GM23338 (cell line): ENCODE data around the gene ATP5PD. TPM values are rescaled to one million over a fixed set of nuclear protein-coding genes. Genes with fewer than 3 reads are reported as not detected.

Source experiments
- ATAC-seq: fragments of 200-7000 bp; cut with Tn5 transposase; 3 replicates; pipeline ENCODE4 v1.9.1; 2020
- DNase-seq: peaks from one replicate; pipeline ENCODE4 v3.0.0-alpha.2; 2015; ENCODE audit warnings: low spot score
- H2AFZ ChIP-seq: fragments of 200-600 bp; sonication (generic); 2 replicates; pipeline ENCODE4 v1.8.0; 2016; ENCODE audit warnings: antibody characterized with exemption, mild to moderate bottlenecking, moderate library complexity
- H3F3A ChIP-seq: fragments of 200-600 bp; sonication (generic); replicated peaks from 2 replicates; pipeline ENCODE4 v1.8.0; 2017; ENCODE audit warnings: antibody characterized with exemption, mixed run types, low read depth
- H3K27ac ChIP-seq: fragments of 200-600 bp; sonication (generic); 2 replicates; pipeline ENCODE4 v1.6.1; 2016; ENCODE audit warnings: low read depth
- H3K27me3 ChIP-seq: fragments of 200-600 bp; sonication (generic); 2 replicates; pipeline ENCODE4 v1.8.0; 2016; ENCODE audit warnings: mild to moderate bottlenecking, mixed run types, moderate library complexity; ENCODE audit not compliant: insufficient read depth
- H3K36me3 ChIP-seq: fragments of 200-600 bp; sonication (generic); 2 replicates; pipeline ENCODE4 v1.8.0; 2016; ENCODE audit warnings: mild to moderate bottlenecking; ENCODE audit not compliant: insufficient read depth
- H3K4me1 ChIP-seq: fragments of 200-600 bp; sonication (generic); 2 replicates; pipeline ENCODE4 v1.8.0; 2016; ENCODE audit warnings: mild to moderate bottlenecking, moderate library complexity; ENCODE audit not compliant: insufficient read depth
- H3K4me2 ChIP-seq: fragments of 200-600 bp; sonication (generic); 2 replicates; pipeline ENCODE4 v1.7.1; 2017; ENCODE audit warnings: mixed run types
- H3K4me3 ChIP-seq: fragments of 200-600 bp; sonication (generic); 2 replicates; pipeline ENCODE4 v1.6.1; 2016; ENCODE audit warnings: mixed run types
- H3K79me2 ChIP-seq: fragments of 200-600 bp; sonication (generic); replicated peaks from 2 replicates; pipeline ENCODE4 v1.8.0; 2017; ENCODE audit warnings: mild to moderate bottlenecking; ENCODE audit not compliant: insufficient read depth
- H3K9me2 ChIP-seq: fragments of 200-600 bp; sonication (generic); 2 replicates; pipeline ENCODE4 v1.8.0; 2017; ENCODE audit not compliant: insufficient read depth
- H4K20me1 ChIP-seq: fragments of 200-600 bp; sonication (generic); replicated peaks from 2 replicates; pipeline ENCODE4 v1.8.0; 2017; ENCODE audit warnings: mild to moderate bottlenecking; ENCODE audit not compliant: insufficient read depth
- H3K27ac Mint-ChIP-seq: 2 replicates; pipeline ENCODE4 v1.8.0; 2020; ENCODE audit warnings: inconsistent platforms, mild to moderate bottlenecking, moderate library complexity, mixed read lengths
- H3K27me3 Mint-ChIP-seq: 3 replicates; pipeline ENCODE4 v1.8.0; 2022; ENCODE audit warnings: low read depth, mild to moderate bottlenecking, moderate library complexity, mixed read lengths, inconsistent platforms; ENCODE audit not compliant: insufficient read depth, poor library complexity
- H3K36me3 Mint-ChIP-seq: 3 replicates; pipeline ENCODE4 v1.8.0; 2021; ENCODE audit warnings: low read depth, mild to moderate bottlenecking, inconsistent platforms, moderate library complexity, mixed read lengths
- H3K4me1 Mint-ChIP-seq: 3 replicates; pipeline ENCODE4 v1.8.0; 2020; ENCODE audit warnings: mild to moderate bottlenecking, inconsistent platforms, mixed read lengths
- H3K4me3 Mint-ChIP-seq: 3 replicates; pipeline ENCODE4 v1.8.0; 2021; ENCODE audit warnings: moderate library complexity, mild to moderate bottlenecking, inconsistent platforms, mixed read lengths
- H3K9me3 Mint-ChIP-seq: 3 replicates; pipeline ENCODE4 v1.8.0; 2020; ENCODE audit warnings: moderate library complexity, mild to moderate bottlenecking, inconsistent platforms, mixed read lengths
- CREB1 ChIP-seq: fragments of 250-450 bp; sonication (Bioruptor Pico); IDR thresholded peaks from 2 replicates; pipeline ENCODE4 v1.5.0; 2020; ENCODE audit warnings: low read depth, mild to moderate bottlenecking, moderate library complexity
- EZH2 ChIP-seq: fragments of 200-600 bp; sonication (generic); IDR thresholded peaks from one replicate; pipeline ENCODE4 v1.8.0; 2017; ENCODE audit warnings: antibody characterized with exemption, mild to moderate bottlenecking, low read depth; ENCODE audit not compliant: unreplicated experiment
- EZH2phosphoT487 ChIP-seq: fragments of 200-600 bp; sonication (generic); IDR thresholded peaks from one replicate; pipeline ENCODE4 v1.8.1; 2018; ENCODE audit warnings: antibody characterized with exemption; ENCODE audit not compliant: unreplicated experiment
- JUNB ChIP-seq: IDR thresholded peaks from one replicate; pipeline ENCODE4 v1.6.1; 2016; ENCODE audit warnings: antibody characterized with exemption; ENCODE audit not compliant: unreplicated experiment
- NANOG ChIP-seq: IDR thresholded peaks from 2 replicates; pipeline ENCODE4 v1.6.1; 2016; ENCODE audit warnings: antibody characterized with exemption, borderline replicate concordance
- POLR2AphosphoS5 ChIP-seq: IDR thresholded peaks from 2 replicates; pipeline ENCODE4 v1.6.1; 2016; ENCODE audit warnings: antibody characterized with exemption, low read depth
- REST ChIP-seq: IDR thresholded peaks from one replicate; pipeline ENCODE4 v1.6.1; 2018; ENCODE audit warnings: antibody characterized with exemption; ENCODE audit not compliant: unreplicated experiment
- STAT1 ChIP-seq: IDR thresholded peaks from one replicate; pipeline ENCODE4 v1.6.1; 2016; ENCODE audit warnings: antibody characterized with exemption; ENCODE audit not compliant: unreplicated experiment
- ZNF114 ChIP-seq: fragments of 250-450 bp; sonication (Bioruptor Pico); IDR thresholded peaks from 2 replicates; pipeline ENCODE4 v1.5.0; 2020; ENCODE audit warnings: mild to moderate bottlenecking, moderate library complexity
- ZNF331 ChIP-seq: fragments of 250-450 bp; sonication (Bioruptor Pico); IDR thresholded peaks from 2 replicates; pipeline ENCODE4 v1.5.0; 2020; ENCODE audit warnings: low read depth, mild to moderate bottlenecking, moderate library complexity
- ZNF462 ChIP-seq: fragments of 250-450 bp; sonication (Bioruptor Pico); IDR thresholded peaks from 2 replicates; pipeline ENCODE4 v1.5.0; 2020; ENCODE audit warnings: mild to moderate bottlenecking, moderate library complexity
- polyA plus RNA-seq: library from polyadenylated mRNA; unstranded; fragments of >200 nt; fragmentation: Nextera tagmentation; extraction: Ambion mirVana; gene quantifications from 2 replicates; pipeline ENCODE4 v1.2.1, GENCODE V29; 2016
- total RNA-seq: library from RNA; depleted of rRNA; stranded (reverse); fragments of >200 nt; shearing (Covaris generic); gene quantifications from 2 replicates; pipeline ENCODE4 v1.2.3, GENCODE V29; 2014

ATP5PD gene
- total and polyA plus RNA-seq, 2 experiments from 2014 or later = 244 to 1,144 TPM

DNA sequence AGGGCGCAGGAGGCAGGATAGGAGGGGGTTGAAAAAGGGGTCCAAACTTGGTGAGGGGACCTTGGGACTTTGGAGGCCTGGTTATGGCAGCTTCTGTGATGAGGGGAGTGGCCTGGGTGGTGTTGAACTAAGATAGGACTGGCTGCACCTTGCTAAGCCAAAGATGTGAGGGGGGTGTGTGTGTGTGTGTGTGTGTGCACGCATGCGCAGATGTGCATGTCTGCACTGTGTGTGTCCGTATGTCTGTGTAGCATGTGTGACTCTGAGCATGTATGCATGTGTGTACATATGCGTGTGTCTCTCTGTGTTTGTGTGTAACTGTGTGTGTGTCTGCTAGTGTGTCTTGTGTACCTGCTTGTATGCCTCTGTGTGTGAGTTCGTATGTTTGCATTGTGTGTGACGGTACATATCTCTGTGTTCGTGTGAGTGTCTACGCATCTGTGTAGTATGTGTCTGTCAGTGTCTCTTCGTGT is 45.1 kb upstream of the ATP5PD start (continued):
- TF ChIP-seq ZNF462 (CRISPR knock-in tag) (no peak), CREB1 (CRISPR knock-in tag) (no peak), POLR2AphosphoS5 (no peak), EZH2 (no peak)

- Histone ChIP-seq H3K4me1 (peaks cover 37% of the 10 kb centered on the region), H3K9me2 (no peaks in the 10 kb centered on the region), H3K36me3 (no peaks in the 10 kb centered on the region), H3K4me3 (peak overlapping the region; percentile 23; the same call in 1 of the 2 replicates), H3K27ac (peak overlapping the region; percentile 81), H2AFZ (no peak overlapping the region), H4K20me1 (no peaks in the 10 kb centered on the region; the same call in 1 of the 2 replicates), H3K79me2 (peaks cover 11% of the 10 kb centered on the region), H3F3A (peaks cover 39% of the 10 kb centered on the region), H3K4me2 (peak overlapping the region; percentile 59), H3K27me3 (no peaks in the 10 kb centered on the region)
- Mint-ChIP-seq H3K36me3 (peaks cover 4% of the 10 kb centered on the region; the same call in 2 of the 3 replicates), H3K27me3 (peaks cover 19% of the 10 kb centered on the region), H3K9me3 (no peaks in the 10 kb centered on the region; the same call in 2 of the 3 replicates), H3K4me1 (peaks cover 50% of the 10 kb centered on the region), H3K27ac (peak overlapping the region; percentile 62), H3K4me3 (peak overlapping the region; percentile 23; the same call in 2 of the 3 replicates)
- no peak for DNase-seq
- ATAC-seq = no peak
- TF ChIP-seq NANOG = no peak
- no peak for TF ChIP-seq CREB1 (CRISPR knock-in tag)
- no peak for TF ChIP-seq ZNF114 (CRISPR knock-in tag)
- no peak for TF ChIP-seq EZH2
- TF ChIP-seq STAT1 = no peak
- TF ChIP-seq ZNF331 (CRISPR knock-in tag) = no peak
- TF ChIP-seq EZH2phosphoT487 = no peak
- no peak for TF ChIP-seq JUNB
- no peak for TF ChIP-seq POLR2AphosphoS5
- no peak for TF ChIP-seq REST
These were observed 44.4 kb upstream of the ATP5PD start for GRCh38 chr17:75090871-75091854.
